GM18867 (cell line): ENCODE data around the gene RHEBL1.

ENCODE experiments used
- ATAC-seq: cut with Tn5 transposase; IDR thresholded peaks from one replicate; pipeline ENCODE4 v1.9.1; 2021; ENCODE audit warnings: mild to moderate bottlenecking, moderate library complexity; ENCODE audit not compliant: unreplicated experiment

The RHEBL1 gene

GRCh38 chr12:49022558-49023178, 47.1 kb downstream of the RHEBL1 start:
- ATAC-seq, result no peak

GRCh38 chr12:49021292-49021915, 48.4 kb downstream of the RHEBL1 start:
- no peak for ATAC-seq

- ATAC-seq, result no peak
Observed at GRCh38 chr12:49020441-49020840, 49.3 kb downstream of the RHEBL1 start.

GRCh38 chr12:49019443-49020324, 50.1 kb downstream of the RHEBL1 start:
- ATAC-seq, result no peak

GRCh38 chr12:49019120-49019430, 50.7 kb downstream of the RHEBL1 start:
- peak; percentile 10 for ATAC-seq

GRCh38 chr12:49018261-49019119, 51.3 kb downstream of the RHEBL1 start, which contains the start of gene PRKAG1:
Gene PRKAG1, minus strand, starts transcription at chr12:49018776. Its CDS starts 36 bp downstream, at chr12:49018740.
- ATAC-seq, result peak; percentile 87

- peak; percentile 10 for ATAC-seq
Observed at GRCh38 chr12:49017891-49018260, 51.9 kb downstream of the RHEBL1 start.

- ATAC-seq, result no peak
Observed at GRCh38 chr12:49015196-49015595, 54.6 kb downstream of the RHEBL1 start.
